GM19240 (cell line): ENCODE measurements around the gene ZNF738.

ENCODE experiments used
- DNase-seq: peaks from one replicate; pipeline ENCODE4 v3.0.0; 2011; ENCODE audit warnings: low spot score; ENCODE audit not compliant: insufficient read length

Gene ZNF738

DNA sequence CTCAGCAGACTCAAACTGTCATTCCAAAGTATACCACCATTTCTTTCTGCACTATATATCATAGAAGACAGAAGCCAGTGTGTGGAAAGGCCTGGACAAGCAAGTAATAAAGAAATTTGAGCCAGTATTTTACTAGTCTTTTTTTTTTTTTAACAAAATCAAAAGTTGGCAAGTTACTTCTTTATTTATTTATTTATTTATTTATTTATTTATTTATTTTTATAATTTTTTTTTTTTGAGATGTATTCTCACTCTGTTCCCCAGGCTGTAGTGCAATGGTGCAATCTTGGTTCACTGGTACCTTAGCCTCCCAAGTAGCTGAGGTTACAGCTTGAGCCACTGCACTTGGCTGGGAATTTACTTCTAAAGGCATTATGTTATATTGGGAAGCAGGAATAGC is 63.4 kb downstream of the ZNF738 start:
- no peak for DNase-seq

DNA sequence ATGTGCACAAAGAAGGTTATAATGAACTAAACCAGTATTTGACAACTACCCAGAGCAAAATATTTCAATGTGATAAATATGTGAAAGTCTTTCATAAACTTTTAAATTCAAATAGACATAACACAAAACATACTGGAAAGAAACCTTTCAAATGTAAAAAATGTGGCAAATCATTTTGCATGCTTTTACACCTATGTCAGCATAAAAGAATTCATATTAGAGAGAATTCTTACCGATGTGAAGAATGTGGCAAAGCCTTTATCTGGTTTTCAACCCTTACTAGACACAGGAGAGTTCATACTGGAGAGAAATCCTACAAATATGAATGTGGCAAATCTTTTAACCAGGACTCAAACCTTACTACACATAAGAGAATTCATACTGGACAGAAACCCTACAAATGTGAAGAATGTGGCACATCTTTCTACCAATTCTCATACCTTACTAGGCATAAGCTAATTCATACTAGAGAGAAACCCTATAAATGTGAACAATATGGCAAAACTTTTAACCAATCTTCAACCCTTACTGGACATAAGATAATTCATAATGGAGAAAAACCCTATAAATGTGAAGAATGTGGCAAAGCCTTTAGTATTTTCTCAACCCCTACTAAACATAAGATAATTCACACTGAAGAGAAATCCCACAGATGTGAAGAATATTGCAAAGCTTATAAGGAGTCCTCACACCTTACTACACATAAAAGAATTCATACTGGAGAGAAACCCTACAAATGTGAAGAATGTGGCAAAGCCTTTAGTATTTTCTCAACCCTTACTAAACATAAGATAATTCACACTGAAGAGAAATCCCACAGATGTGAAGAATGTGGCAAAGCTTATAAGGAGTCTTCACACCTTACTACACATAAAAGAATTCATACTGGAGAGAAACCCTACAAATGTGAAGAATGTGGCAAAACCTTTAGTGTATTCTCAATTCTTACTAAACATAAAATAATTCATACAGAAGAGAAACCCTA is 64.5 kb downstream of the ZNF738 start:
- no peak for DNase-seq
